ENCODE data around the gene ST13.
"Not testable (repeated sequence)": the region's sequence is repeated elsewhere in the genome, so short reads cannot be mapped to it uniquely, and the experiment has no call there.

ST13 gene

GRCh38 chr22:40834619-40835018 is 21.8 kb downstream of the ST13 start:
- DNase-seq = no peak

GRCh38 chr22:40829131-40829530 is 27.3 kb downstream of the ST13 start:
- DNase-seq = no peak

GRCh38 chr22:40826984-40827741 is 29.3 kb downstream of the ST13 start:
- no peak for DNase-seq

DNA sequence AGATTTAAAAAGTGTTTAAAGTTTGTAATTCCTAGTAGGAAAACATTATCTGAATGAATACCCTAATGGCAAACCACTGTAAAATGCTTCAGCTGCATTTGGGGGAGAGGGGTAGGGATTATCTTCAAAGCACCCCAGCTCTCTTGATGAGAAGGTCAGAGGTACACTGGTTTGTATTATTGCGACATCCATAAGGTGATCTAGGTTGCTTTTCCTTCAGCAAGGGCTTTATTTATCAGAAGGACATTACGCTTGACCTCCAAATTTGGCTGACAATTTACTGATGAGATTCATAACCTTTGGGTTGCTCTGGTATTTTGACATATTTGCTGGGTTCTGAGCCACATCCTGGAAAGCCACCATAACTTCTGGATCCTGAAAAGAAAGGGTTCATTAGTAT is 30.1 kb downstream of the ST13 start:
- not testable (repeated sequence) for DNase-seq

GRCh38 chr22:40823426-40823825 is 33.0 kb downstream of the ST13 start:
- no peak for DNase-seq

DNA sequence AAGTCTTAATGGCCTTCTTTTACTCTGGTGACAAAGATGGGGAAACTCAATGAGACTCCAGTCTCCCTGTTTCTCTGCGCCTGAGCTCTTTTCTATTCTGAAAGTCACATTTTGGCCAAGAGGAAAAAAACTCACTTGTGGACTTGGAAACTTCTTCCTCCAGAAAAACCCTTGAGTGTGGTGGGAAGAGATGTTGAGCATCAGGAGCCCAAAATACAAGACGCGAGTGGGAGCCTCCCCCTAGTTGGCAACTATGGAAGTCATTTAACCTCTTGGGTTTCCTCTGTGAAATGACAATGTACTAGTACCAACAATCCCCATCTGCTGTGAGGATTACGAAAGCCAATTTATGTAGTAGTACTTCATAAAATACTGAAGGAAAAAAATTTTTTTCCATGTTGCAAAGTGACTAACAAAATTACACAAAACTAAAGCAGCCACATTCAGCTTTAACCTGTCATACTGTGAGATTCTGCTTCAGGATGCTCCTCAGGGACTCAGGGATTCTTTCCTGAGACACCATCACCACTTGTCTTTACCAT is 36.8 kb downstream of the ST13 start:
- no peak for DNase-seq

DNA sequence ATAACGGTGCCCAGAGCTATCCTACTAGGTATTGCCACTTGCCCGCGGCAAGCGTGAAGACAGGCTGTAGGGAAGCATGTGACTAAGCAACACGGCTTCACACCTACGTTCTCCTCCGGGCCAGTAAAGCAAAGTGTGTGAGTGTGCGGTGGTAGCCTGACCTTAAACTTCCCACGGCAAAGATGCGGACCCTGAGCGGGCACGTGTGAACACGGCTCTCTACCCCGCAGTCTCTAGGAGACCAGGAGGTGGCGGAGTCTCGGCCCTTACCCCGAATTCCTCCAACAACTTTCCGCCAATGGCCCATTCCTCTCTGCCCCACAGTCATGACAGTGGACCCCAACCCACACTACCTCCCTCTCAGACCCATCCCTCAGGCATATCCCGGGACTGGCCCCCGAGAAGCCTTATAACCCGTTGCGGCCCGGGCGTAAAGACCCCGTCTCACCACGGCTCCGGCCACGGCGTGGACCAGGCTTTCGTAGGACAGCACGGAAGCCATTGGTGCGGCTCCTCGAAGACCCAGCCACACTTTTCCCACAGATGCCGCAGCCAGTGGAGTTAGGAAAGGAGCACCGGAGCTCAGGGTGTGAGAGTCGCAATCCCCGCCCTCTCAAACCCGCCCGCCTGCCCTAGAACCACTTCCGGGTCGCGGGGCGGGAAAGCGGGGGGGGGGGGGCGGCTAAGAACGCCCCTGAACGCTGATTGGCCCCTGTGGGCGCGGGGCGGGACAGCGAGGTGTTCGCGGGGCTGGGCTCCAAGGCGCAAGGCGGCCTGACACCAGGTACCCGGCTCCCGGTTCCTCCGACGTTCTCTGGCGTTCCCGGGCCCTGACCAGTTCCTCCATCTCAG is 37.5 kb downstream of the ST13 start, which contains the start of gene SLC25A17:
TSS of gene SLC25A17 (minus strand) at position 600 of the 852 bp plus-strand sequence. CDS start at position 502, 98 bp downstream.
- DNase-seq = peak; percentile 76

DNA sequence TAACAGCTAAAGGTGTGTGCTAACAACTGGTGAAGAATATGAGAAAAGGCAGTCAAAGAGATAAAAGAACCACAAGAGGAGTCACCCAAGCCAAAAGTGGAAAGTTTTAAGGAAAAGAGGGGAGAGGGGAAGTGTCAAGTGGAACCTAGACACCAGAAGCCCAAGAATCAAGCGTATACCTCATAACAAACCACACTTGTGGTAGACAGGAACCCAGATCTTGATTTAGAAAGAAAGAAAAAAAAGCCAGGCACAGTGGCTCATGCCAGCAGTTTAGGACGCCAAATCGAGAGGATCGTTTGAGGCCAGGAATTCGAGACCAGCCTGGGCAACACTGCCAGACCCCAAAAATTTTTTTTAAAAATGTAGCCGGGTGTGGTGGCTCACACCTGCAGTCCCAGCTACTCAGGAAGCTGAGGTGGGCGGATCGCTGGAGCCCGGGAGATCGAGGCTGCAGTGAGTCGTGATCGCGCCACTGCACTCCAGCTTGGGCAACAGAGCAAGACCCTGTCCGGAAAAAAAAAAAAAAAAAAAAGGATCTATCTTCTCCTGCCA is 38.2 kb downstream of the ST13 start:
- no peak for DNase-seq

GRCh38 chr22:40817737-40818136 is 38.7 kb downstream of the ST13 start:
- no peak for DNase-seq

DNA sequence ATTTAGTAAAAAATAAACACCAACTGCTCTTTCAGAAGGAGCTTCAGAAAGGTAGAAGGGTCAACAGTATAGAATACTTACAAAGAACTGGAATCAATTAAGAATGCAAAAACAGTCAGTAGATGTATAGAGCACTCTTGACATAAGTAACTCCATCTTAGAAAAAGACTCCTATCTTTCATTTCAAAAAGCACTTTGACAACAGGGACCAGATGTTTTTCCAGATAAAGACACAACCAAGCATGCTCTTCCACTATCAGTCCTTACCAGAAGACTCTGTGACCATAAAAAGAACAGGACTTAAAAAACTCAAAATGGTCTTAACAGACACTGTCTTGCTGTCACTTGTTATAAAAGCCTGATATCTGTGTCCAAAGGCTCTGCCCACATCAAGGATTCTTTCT is 42.5 kb downstream of the ST13 start:
- DNase-seq = no peak

DNA sequence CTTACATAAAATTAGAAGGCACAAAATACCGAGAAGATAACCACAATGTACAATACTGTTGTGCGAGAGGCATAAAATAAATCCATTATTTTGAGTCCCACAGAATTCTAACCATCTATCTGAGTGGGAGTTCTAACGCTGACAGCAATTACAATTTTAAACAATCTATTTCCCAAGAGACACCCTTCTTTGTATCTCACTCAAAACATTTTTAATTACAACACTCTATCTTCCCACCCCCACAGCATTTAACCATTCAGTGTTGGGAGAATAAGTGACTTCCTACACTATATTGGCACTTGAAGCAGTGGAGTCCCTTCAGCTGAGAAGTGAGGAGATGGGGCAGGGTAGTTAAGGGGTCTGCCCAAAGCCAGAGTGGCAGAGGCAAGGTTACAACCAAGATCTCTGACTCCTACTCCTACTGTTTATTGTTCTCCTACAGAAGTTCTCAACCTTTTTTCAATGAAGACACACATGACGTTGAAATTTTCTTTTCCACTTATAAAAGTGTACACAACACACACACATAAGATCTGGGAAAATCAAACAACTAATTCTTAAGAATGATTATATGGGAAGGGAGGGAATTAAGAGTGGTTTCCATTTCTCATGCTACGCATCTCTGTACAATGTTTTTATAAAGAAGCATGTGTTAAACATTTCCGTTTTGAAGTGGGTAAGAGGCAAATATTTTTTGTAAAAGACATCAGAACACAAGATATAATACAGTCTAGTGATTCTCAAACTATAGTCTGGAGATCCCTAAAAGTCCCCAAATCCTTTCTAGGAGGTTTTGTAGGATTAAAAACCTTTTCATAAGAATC is 48.2 kb downstream of the ST13 start:
- DNase-seq = no peak

GRCh38 chr22:40806711-40807110 is 49.7 kb downstream of the ST13 start:
- no peak for DNase-seq

DNA sequence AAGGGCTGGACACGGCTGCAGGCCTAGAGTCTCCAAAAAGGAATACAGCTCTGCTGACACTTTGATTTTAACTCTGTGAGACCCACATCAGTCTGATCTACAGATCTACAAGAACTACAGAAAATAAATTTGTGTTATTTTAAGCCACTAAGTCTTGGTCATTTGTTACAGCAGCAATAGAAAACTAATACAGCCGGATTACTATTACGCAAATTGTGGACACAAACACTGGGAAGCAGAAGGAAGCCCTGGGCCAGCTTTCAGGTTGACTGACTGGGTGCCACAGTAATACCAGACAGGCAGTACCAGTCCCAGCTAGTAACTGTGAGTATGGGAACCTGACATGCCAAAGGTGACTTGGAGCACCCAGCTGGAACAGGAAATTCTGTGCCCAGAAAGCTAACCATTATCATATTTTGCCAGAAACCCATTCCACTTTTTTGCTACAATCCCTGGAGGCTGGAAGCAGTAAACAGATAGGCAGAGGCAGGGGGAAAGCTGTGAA is 50.7 kb downstream of the ST13 start:
- DNase-seq = no peak

- DNase-seq = no peak
Observed at GRCh38 chr22:40805239-40805638, 51.2 kb downstream of the ST13 start.

- DNase-seq = no peak
Observed at GRCh38 chr22:40803321-40803720, 53.1 kb downstream of the ST13 start.

- no peak for DNase-seq
Observed at GRCh38 chr22:40799008-40799407, 57.4 kb downstream of the ST13 start.

- DNase-seq = no peak
Observed at GRCh38 chr22:40797427-40797826, 59.0 kb downstream of the ST13 start.

DNA sequence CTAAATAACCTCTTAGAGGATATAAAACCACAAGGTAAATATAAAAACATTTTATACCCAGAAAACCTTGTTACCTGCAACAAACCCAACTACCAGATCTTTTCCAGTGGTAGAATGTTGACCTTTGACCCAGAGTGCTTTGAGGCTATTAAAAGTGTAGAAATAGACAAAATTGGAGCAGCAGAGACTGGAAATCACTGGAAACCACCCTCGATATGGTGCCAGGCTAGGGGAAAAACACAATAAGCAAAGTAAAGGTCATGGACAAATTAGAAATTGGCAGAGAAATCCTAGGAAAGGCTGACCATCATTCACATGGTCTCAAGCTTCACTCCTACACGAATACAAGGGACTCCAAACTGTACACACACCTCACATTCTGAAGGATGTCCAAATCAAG is 64.0 kb downstream of the ST13 start:
- no peak for DNase-seq

DNA sequence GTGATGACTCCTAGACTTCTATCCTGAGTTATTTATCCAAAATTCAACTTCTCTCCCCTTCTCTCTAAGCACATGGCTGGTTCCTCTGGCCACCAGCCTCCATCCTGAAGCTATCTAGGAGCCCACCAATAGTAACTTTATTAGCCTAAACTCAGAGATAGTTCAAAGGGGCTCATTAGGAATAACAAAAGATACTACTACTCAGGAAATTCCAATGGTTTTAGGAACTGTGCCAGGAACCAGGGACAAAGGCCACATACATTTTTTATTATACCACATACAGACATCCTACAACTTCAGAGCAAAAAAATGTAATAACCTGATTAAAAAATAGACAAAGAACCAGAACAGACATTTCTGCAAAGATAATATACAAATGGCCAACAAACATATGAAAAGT is 65.2 kb downstream of the ST13 start:
- DNase-seq = no peak

GRCh38 chr22:40789131-40789530 is 67.3 kb downstream of the ST13 start:
- no peak for DNase-seq

DNA sequence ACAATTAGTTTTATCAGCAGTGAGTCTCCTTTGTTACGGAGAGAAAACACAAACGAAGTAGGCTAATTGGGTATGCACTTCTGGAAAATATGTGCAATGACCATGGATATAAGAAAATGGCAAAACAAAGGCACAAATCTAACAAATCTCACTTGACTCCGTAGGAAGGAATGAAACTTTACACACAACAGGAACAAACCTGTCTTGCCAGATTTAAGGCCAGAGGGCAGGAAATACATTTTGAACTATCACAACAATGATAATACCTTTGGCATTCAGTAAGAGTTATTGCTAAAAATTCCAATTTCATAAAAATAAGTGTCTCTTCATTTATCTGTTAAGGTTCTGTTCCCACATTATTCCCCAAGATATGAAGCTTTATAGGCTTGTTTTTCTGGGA is 73.9 kb downstream of the ST13 start:
- DNase-seq = no peak

GRCh38 chr22:40781749-40782148 is 74.7 kb downstream of the ST13 start:
- DNase-seq = not testable (repeated sequence)
